ENCODE results near the gene PCBP3.

DNA sequence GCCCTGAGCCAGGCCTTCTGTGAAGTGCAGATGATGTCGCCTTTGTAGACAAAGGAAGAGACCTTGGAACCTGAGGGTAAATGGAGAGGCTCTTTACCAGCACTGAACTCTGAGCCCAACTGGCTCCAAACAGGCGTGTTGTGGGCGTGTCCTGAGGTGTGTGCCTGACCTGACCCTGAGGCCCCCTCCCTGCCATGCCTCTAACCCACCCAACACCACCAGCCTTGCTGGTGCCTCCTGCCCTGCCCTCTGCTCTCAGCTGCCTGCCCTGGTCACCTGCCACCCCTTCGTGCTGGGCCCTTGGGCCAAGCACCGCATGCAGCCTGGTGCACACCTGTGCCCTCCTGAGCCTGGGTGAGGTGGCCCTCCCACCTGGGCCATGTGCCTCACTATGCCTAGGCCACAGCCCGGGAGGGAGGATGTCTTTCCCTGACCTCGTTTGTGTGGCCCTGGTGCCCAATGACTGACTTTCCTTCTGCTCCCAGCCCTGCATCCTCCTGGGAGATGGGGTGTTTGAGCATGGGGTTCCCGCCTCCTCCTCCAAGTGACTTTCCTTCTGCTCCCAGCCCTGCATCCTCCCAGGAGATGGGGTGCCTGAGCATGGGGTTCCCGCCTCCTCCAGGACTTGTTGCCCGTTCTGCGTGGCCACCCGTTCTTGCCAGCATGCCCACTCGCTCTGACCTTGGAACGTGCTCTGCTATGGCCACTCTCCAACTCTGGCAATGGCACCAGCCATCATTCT lies 157.0 kb downstream of the PCBP3 start:
- no peak for TF ChIP-seq CTCF (conservative IDR thresholded peaks at IDR 0.05)
- TF ChIP-seq ZFX (IDR thresholded peaks at IDR 0.05) = no peak

All from C4-2B (cell line).